Chondrocyte (in vitro differentiated cells): Measurements from ENCODE around the gene CPT1B. TPM values are rescaled to one million over a fixed set of nuclear protein-coding genes. Genes with fewer than 3 reads are reported as not detected.

Experiments used
- DNase-seq: peaks from one replicate; pipeline ENCODE4 v3.0.0; 2021; ENCODE audit warnings: mixed read lengths, low spot score
- H3K27ac Mint-ChIP-seq: one replicate; pipeline ENCODE4 v1.8.0; 2021; ENCODE audit warnings: mild to moderate bottlenecking, moderate library complexity, mixed read lengths; ENCODE audit not compliant: unreplicated experiment
- H3K27me3 Mint-ChIP-seq: 2 replicates; pipeline ENCODE4 v1.8.0; 2021; ENCODE audit warnings: low read depth, mixed read lengths
- H3K36me3 Mint-ChIP-seq: 2 replicates; pipeline ENCODE4 v1.8.0; 2021; ENCODE audit warnings: low read depth, mixed read lengths
- H3K4me1 Mint-ChIP-seq: 2 replicates; pipeline ENCODE4 v1.8.0; 2021; ENCODE audit warnings: low read depth, mild to moderate bottlenecking, mixed read lengths
- H3K4me3 Mint-ChIP-seq: one replicate; pipeline ENCODE4 v1.8.0; 2021; ENCODE audit warnings: mild to moderate bottlenecking, moderate library complexity, mixed read lengths; ENCODE audit not compliant: unreplicated experiment
- H3K9me3 Mint-ChIP-seq: 2 replicates; pipeline ENCODE4 v1.8.0; 2021; ENCODE audit warnings: low read depth, mixed read lengths
- CTCF ChIP-seq: fragments of 200-600 bp; sonication (generic); IDR thresholded peaks from 2 replicates; pipeline ENCODE4 v1.5.0; 2021; ENCODE audit warnings: antibody characterized with exemption, mild to moderate bottlenecking, moderate library complexity
- total RNA-seq: library from RNA; stranded (reverse); gene quantifications from 3 replicates; pipeline ENCODE4 v1.2.1, GENCODE V29; 2021

CPT1B gene
- total RNA-seq, 1 donor from 2014 or later = 33.9 TPM

- H3K36me3 Mint-ChIP-seq = peaks cover 8% of the 10 kb centered on the region
- no peak for TF ChIP-seq CTCF
- peaks cover 12% of the 10 kb centered on the region for H3K4me1 Mint-ChIP-seq
- no peaks in the 10 kb centered on the region for H3K27me3 Mint-ChIP-seq
- DNase-seq = no peak
- no peaks in the 10 kb centered on the region for H3K9me3 Mint-ChIP-seq
- H3K27ac Mint-ChIP-seq = no peak overlapping the region
- no peak overlapping the region for H3K4me3 Mint-ChIP-seq
Observed at GRCh38 chr22:50519151-50519550, 59.1 kb downstream of the CPT1B start.

Other genes with a start within 250 kb of the CPT1B start
- 46.2 to 53.1 TPM (median 47.1 TPM) in 3 replicates for gene PPP6R2, start 235.1 kb downstream of the CPT1B start, total RNA-seq
- gene SBF1, start 103.4 kb downstream of the CPT1B start, total RNA-seq = 103 to 110 TPM (median 104 TPM) in 3 replicates
- 1.5 to 46.5 TPM (median 46.5 TPM) in 3 replicates for gene ADM2, start 96.9 kb downstream of the CPT1B start, total RNA-seq
- 0.99 to 1.6 TPM in 2 of 3 replicates, not detected in the other for gene MIOX, start 91.6 kb downstream of the CPT1B start, total RNA-seq
- 111 to 124 TPM (median 120 TPM) in 3 replicates for gene LMF2, start 70.7 kb downstream of the CPT1B start, total RNA-seq
- 37.4 to 51.2 TPM (median 38.9 TPM) in 3 replicates for gene NCAPH2, start 70.2 kb downstream of the CPT1B start, total RNA-seq
- gene SCO2, start 52.8 kb downstream of the CPT1B start, total RNA-seq = 4.4 to 5.4 TPM in 2 of 3 replicates, not detected in the other
- gene TYMP, start 48.4 kb downstream of the CPT1B start, total RNA-seq = 12.5 to 39.5 TPM (median 39.3 TPM) in 3 replicates
- 0.34 to 7.2 TPM (median 6.3 TPM) in 3 replicates for gene KLHDC7B, start 32.5 kb downstream of the CPT1B start, total RNA-seq
- gene SYCE3, start 15.5 kb downstream of the CPT1B start, total RNA-seq = not detected in 3 replicates
- 47.4 to 64.5 TPM (median 47.9 TPM) in 3 replicates for gene CHKB, start 4.4 kb upstream of the CPT1B start, total RNA-seq
- gene MAPK8IP2, start 22.4 kb upstream of the CPT1B start, total RNA-seq = 3.0 to 4.3 TPM (median 4.1 TPM) in 3 replicates
- 37.6 to 39.8 TPM (median 39.3 TPM) in 3 replicates for gene ARSA, start 49.7 kb upstream of the CPT1B start, total RNA-seq
- gene SHANK3, start 94.4 kb upstream of the CPT1B start, total RNA-seq = 3.9 to 7.5 TPM (median 7.0 TPM) in 3 replicates
- 0.45 to 0.74 TPM (median 0.63 TPM) in 3 replicates for gene ACR, start 159.8 kb upstream of the CPT1B start, total RNA-seq
- 29.8 to 32.1 TPM (median 30.3 TPM) in 3 replicates for gene RABL2B, start 205.2 kb upstream of the CPT1B start, total RNA-seq